GM23248 (cell line): ENCODE data around the gene CRB3.

Experiments
- EZH2 ChIP-seq: fragments of 200-600 bp; sonication (generic); IDR thresholded peaks from 2 replicates; pipeline ENCODE4 v1.6.1; 2018; ENCODE audit warnings: antibody characterized with exemption, mild to moderate bottlenecking; ENCODE audit not compliant: insufficient read depth, poor library complexity, severe bottlenecking
- EZH2phosphoT487 ChIP-seq: fragments of 200-600 bp; sonication (generic); IDR thresholded peaks from 2 replicates; pipeline ENCODE4 v1.6.1; 2018; ENCODE audit warnings: antibody characterized with exemption, moderate library complexity, mild to moderate bottlenecking, low read depth; ENCODE audit not compliant: insufficient read depth

GRCh38 chr19:6490134-6490533 lies 26.1 kb downstream of the CRB3 start:
- TF ChIP-seq EZH2phosphoT487 (no peak), EZH2 (no peak)
